Measurements from ENCODE around the gene EPM2AIP1. TPM values are rescaled to one million over a fixed set of nuclear protein-coding genes. Genes with fewer than 3 reads are reported as not detected.

Gene EPM2AIP1
- total and polyA plus RNA-seq, 2 of the 8 experiments (the other 6 are each of a cell fraction or from before 2014, with no cell fraction given): 6.6 to 9.0 TPM

GRCh38 chr3:36954452-36955134 lies 38.3 kb downstream of the EPM2AIP1 start:
- Histone ChIP-seq H3K4me1 (replicated peaks in 1 of 4; ENCODE audit: control insufficient read depth in 3 of 4, insufficient read depth in 4 of 4, low read length in 3 of 4) (peaks cover 0 to 2% (median 0%) of the 10 kb centered on the region in 4 experiments; a peak in 2 of 7 replicates), H4K8ac (ENCODE audit: extremely low read depth, insufficient read depth, low read length) (no peak overlapping the region), H3K9me3 (ENCODE audit: insufficient read depth in 2 of 2, low read depth in 1 of 2, low read length in 1 of 2) (no peaks in the 10 kb centered on the region), H2BK12ac (ENCODE audit: low read depth, low read length) (no peak overlapping the region), H3K36me3 (ENCODE audit: control insufficient read depth in 2 of 4, insufficient read depth in 4 of 4, low read length in 3 of 4) (no peaks in the 10 kb centered on the region), H3K4me2 (ENCODE audit: insufficient read depth in 1 of 2, low read depth in 2 of 2, low read length in 2 of 2) (no peak overlapping the region), H3K79me1 (ENCODE audit: low read depth, low read length) (no peaks in the 10 kb centered on the region), H2BK20ac (ENCODE audit: low read length) (no peak overlapping the region), H2BK5ac (ENCODE audit: low read depth, low read length) (no peak overlapping the region), H3K56ac (replicated peaks; ENCODE audit: insufficient read length, low read depth, low read length) (no peak overlapping the region), H2BK15ac (ENCODE audit: low read length) (no peak overlapping the region), H3K18ac (ENCODE audit: extremely low read depth, low read length) (no peak overlapping the region), H4K20me1 (replicated peaks in 1 of 2; ENCODE audit: control insufficient read depth in 1 of 2, insufficient read depth in 2 of 2, low read length in 2 of 2) (no peaks in the 10 kb centered on the region), H3K23ac (ENCODE audit: insufficient read length) (no peak overlapping the region), H3K23me2 (ENCODE audit: low read depth, low read length) (no peaks in the 10 kb centered on the region), H2BK120ac (replicated peaks; ENCODE audit: low read depth, low read length) (no peak overlapping the region), H3K9ac (replicated peaks in 1 of 4; ENCODE audit: extremely low read depth in 1 of 4, low read depth in 3 of 4, low read length in 3 of 4) (no peak overlapping the region), H4K5ac (ENCODE audit: insufficient read length, low read depth, low read length) (no peak overlapping the region), H3K27ac (ENCODE audit: low read depth, low read length) (no peak overlapping the region), H2AFZ (ENCODE audit: low read length) (no peak overlapping the region), H4K91ac (replicated peaks; ENCODE audit: insufficient read length, low read length) (no peak overlapping the region), H2AK5ac (ENCODE audit: low read depth, low read length) (no peak overlapping the region), H3K4ac (replicated peaks; ENCODE audit: insufficient read length, low read depth, low read length) (no peak overlapping the region), H3K14ac (ENCODE audit: insufficient read length) (no peak overlapping the region), H3K27me3 (replicated peaks in 1 of 4; ENCODE audit: control insufficient read depth in 3 of 4, extremely low read depth in 1 of 4, insufficient read depth in 3 of 4, low read length in 3 of 4) (no peaks in the 10 kb centered on the region), H3K79me2 (ENCODE audit: control insufficient read depth in 1 of 2, insufficient read depth in 2 of 2, low read length in 2 of 2) (no peaks in the 10 kb centered on the region), H3K4me3 (ENCODE audit: extremely low read depth in 1 of 4, insufficient read depth in 2 of 4, low read depth in 3 of 4, low read length in 4 of 4) (no peak overlapping the region)
- ChIA-PET POLR2A (ENCODE audit: partially characterized antibody) (interaction anchor here (6.8 kb wide), 1 partner anchor 10 kb away, joined by 25 read pairs; the partner anchor contains the start of gene TRANK1), CTCF (ENCODE audit: partially characterized antibody) (interaction anchor here (0.5 to 9.6 kb wide), 9 partner anchors 9 to 259 kb away, joined by 3 to 125 read pairs (median 6); no protein-coding TSS in a partner anchor)
- peak in 1 of 2 experiments; percentile 20 for DNase-seq (ENCODE audit: low read depth in 1 of 2, low spot score in 2 of 2)
- FAIRE-seq: no peak
- no peak for TF ChIP-seq PHF8 (conservative IDR thresholded peaks at IDR 0.05; ENCODE audit: low read depth, low read length)
- no peak for TF ChIP-seq KDM1A (IDR thresholded peaks at IDR 0.05; ENCODE audit: borderline replicate concordance, low read length)
- TF ChIP-seq CREB1 (IDR thresholded peaks at IDR 0.05): no peak
- TF ChIP-seq HDAC6 (IDR thresholded peaks at IDR 0.05; ENCODE audit: low read depth, low read length): no peak
